HUES48 (cell line): ENCODE data around the gene RPS28.
"Not testable (repeated sequence)": the region's sequence is repeated elsewhere in the genome, so short reads cannot be mapped to it uniquely, and the experiment has no call there.

Source experiments
- H3K27ac ChIP-seq: one replicate; pipeline ENCODE4 v1.7.0; 2013; ENCODE audit warnings: low read depth, low read length, inconsistent platforms
- H3K27me3 ChIP-seq: 2 replicates; pipeline ENCODE4 v1.6.1; 2013; ENCODE audit warnings: mild to moderate bottlenecking, low read length; ENCODE audit not compliant: control insufficient read depth, insufficient read depth
- H3K36me3 ChIP-seq: 2 replicates; pipeline ENCODE4 v1.6.1; 2013; ENCODE audit warnings: low read length; ENCODE audit not compliant: control insufficient read depth, insufficient read depth
- H3K4me1 ChIP-seq: 2 replicates; pipeline ENCODE4 v1.6.1; 2013; ENCODE audit warnings: mild to moderate bottlenecking, low read length; ENCODE audit not compliant: control insufficient read depth, insufficient read depth
- H3K4me3 ChIP-seq: 2 replicates; pipeline ENCODE4 v1.5.1; 2013; ENCODE audit warnings: mild to moderate bottlenecking, low read depth, low read length
- H3K9ac ChIP-seq: 2 replicates; pipeline ENCODE4 v1.6.1; 2013; ENCODE audit warnings: mild to moderate bottlenecking, low read depth, low read length, moderate library complexity
- H3K9me3 ChIP-seq: 2 replicates; pipeline ENCODE4 v1.6.1; 2013; ENCODE audit warnings: low read length; ENCODE audit not compliant: control insufficient read depth, insufficient read depth

Gene RPS28

GRCh38 chr19:8307965-8308866, 13.1 kb upstream of the RPS28 start, which contains the start of gene CD320:
Gene CD320 (minus strand): TSS chr19:8308358. CDS start chr19:8308290, 68 bp downstream.
- peak within 1 kb of the TSS; percentile 82 for H3K27ac ChIP-seq
- peaks cover 36% of the 10 kb centered on the region for H3K36me3 ChIP-seq
- H3K4me3 ChIP-seq: peak within 1 kb of the TSS; percentile 81
- peak within 1 kb of the TSS; percentile 82 for H3K9ac ChIP-seq
- peaks cover 13% of the 10 kb centered on the region for H3K4me1 ChIP-seq
- no peaks in the 10 kb centered on the region for H3K27me3 ChIP-seq
- H3K9me3 ChIP-seq: no peaks in the 10 kb centered on the region

GRCh38 chr19:8308891-8309291, 12.4 kb upstream of the RPS28 start:
- Histone ChIP-seq H3K4me1 (peaks cover 13% of the 10 kb centered on the region), H3K36me3 (peaks cover 37% of the 10 kb centered on the region), H3K27ac (peak overlapping the region; percentile 82), H3K9ac (no peak overlapping the region), H3K27me3 (no peaks in the 10 kb centered on the region), H3K4me3 (peak overlapping the region; percentile 81), H3K9me3 (no peaks in the 10 kb centered on the region)

GRCh38 chr19:8310342-8311055, 10.8 kb upstream of the RPS28 start:
- Histone ChIP-seq H3K4me1 (peaks cover 10% of the 10 kb centered on the region; the same call in 1 of the 2 replicates), H3K36me3 (peaks cover 52% of the 10 kb centered on the region), H3K27me3 (no peaks in the 10 kb centered on the region), H3K27ac (no peak overlapping the region), H3K4me3 (no peak overlapping the region), H3K9me3 (no peaks in the 10 kb centered on the region), H3K9ac (no peak overlapping the region)

GRCh38 chr19:8311461-8312260, 9.6 kb upstream of the RPS28 start:
- no peaks in the 10 kb centered on the region for H3K27me3 ChIP-seq

GRCh38 chr19:8314981-8315640, 6.2 kb upstream of the RPS28 start:
- H3K9ac ChIP-seq, H3K4me3 ChIP-seq, H3K4me1 ChIP-seq, H3K9me3 ChIP-seq, H3K27me3 ChIP-seq: not testable (repeated sequence)
- Histone ChIP-seq H3K27ac (peak overlapping the region; percentile 51), H3K36me3 (peaks cover 51% of the 10 kb centered on the region)

More at GRCh38 chr19:8311461-8312260, 9.6 kb upstream of the RPS28 start:
- no peak overlapping the region for H3K9ac ChIP-seq
- H3K27ac ChIP-seq: no peak overlapping the region
- H3K9me3 ChIP-seq: no peaks in the 10 kb centered on the region
- H3K36me3 ChIP-seq: peaks cover 58% of the 10 kb centered on the region
- peaks cover 10% of the 10 kb centered on the region; the same call in 1 of the 2 replicates for H3K4me1 ChIP-seq
- H3K4me3 ChIP-seq: no peak overlapping the region

GRCh38 chr19:8316351-8317125, 4.8 kb upstream of the RPS28 start:
- Histone ChIP-seq H3K9me3 (no peaks in the 10 kb centered on the region), H3K4me1 (peaks cover 8% of the 10 kb centered on the region; the same call in 1 of the 2 replicates), H3K36me3 (peaks cover 38% of the 10 kb centered on the region), H3K4me3 (no peak overlapping the region), H3K27ac (peak overlapping the region; percentile 47), H3K9ac (no peak overlapping the region), H3K27me3 (no peaks in the 10 kb centered on the region)

GRCh38 chr19:8318835-8319234, 2.5 kb upstream of the RPS28 start:
- not testable (repeated sequence) for H3K27ac ChIP-seq, H3K9me3 ChIP-seq, H3K9ac ChIP-seq, H3K27me3 ChIP-seq, H3K4me3 ChIP-seq
- peaks cover 41% of the 10 kb centered on the region for H3K36me3 ChIP-seq
- H3K4me1 ChIP-seq: peaks cover 16% of the 10 kb centered on the region; the same call in 1 of the 2 replicates

- H3K27me3 ChIP-seq: no peaks in the 10 kb centered on the region
- peaks cover 33% of the 10 kb centered on the region for H3K36me3 ChIP-seq
- peak overlapping the region; percentile 79 for H3K4me3 ChIP-seq
- no peaks in the 10 kb centered on the region for H3K9me3 ChIP-seq
- peak overlapping the region; percentile 92 for H3K27ac ChIP-seq
- peaks cover 16% of the 10 kb centered on the region; the same call in 1 of the 2 replicates for H3K4me1 ChIP-seq
- H3K9ac ChIP-seq: peak overlapping the region; percentile 86
Observed at GRCh38 chr19:8319807-8320520, 1.3 kb upstream of the RPS28 start.

GRCh38 chr19:8320564-8321066, 681 bp upstream of the RPS28 start:
- H3K9ac ChIP-seq: peak overlapping the region; percentile 86
- no peaks in the 10 kb centered on the region for H3K9me3 ChIP-seq
- peak overlapping the region; percentile 79 for H3K4me3 ChIP-seq
- H3K4me1 ChIP-seq: peaks cover 16% of the 10 kb centered on the region; the same call in 1 of the 2 replicates
- H3K27me3 ChIP-seq: no peaks in the 10 kb centered on the region
- H3K36me3 ChIP-seq: peaks cover 28% of the 10 kb centered on the region
- H3K27ac ChIP-seq: peak overlapping the region; percentile 92
